GM21515 (cell line): Measurements from ENCODE around the gene GKAP1.
"Not testable (repeated sequence)": the region's sequence is repeated elsewhere in the genome, so short reads cannot be mapped to it uniquely, and the experiment has no call there.

Source experiments
- ATAC-seq: cut with Tn5 transposase; IDR thresholded peaks from one replicate; pipeline ENCODE4 v1.9.1; 2021; ENCODE audit not compliant: unreplicated experiment

The GKAP1 gene

GRCh38 chr9:83733739-83734138, 83.8 kb downstream of the GKAP1 start:
- ATAC-seq: no peak

DNA sequence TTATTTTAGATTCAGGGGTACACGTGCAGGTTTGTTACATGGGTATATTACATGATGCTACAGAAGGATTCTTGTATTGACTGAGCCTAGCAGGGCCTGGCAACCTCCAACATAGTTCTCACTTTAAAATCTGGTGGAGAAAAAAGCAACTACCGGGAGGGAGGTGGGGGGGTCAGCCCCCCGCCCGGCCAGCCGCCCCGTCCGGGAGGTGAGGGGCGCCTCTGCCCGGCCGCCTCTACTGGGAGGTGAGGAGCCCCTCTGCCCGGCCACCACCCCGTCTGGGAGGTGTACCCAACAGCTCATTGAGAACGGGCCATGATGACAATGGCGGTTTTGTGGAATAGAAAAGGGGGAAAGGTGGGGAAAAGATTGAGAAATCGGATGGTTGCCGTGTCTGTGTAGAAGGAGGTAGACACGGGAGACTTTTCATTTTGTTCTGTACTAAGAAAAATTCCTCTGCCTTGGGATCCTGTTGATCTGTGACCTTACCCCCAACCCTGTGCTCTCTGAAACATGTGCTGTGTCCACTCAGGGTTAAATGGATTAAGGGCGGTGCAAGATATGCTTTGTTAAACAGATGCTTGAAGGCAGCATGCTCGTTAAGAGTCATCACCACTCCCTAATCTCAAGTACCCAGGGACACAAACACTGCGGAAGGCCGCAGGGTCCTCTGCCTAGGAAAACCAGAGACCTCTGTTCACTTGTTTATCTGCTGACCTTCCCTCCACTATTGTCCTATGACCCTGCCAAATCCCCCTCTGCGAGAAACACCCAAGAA, 88.8 kb downstream of the GKAP1 start:
- not testable (repeated sequence) for ATAC-seq

GRCh38 chr9:83724436-83724835, 93.1 kb downstream of the GKAP1 start:
- no peak for ATAC-seq

- ATAC-seq: no peak
Observed at GRCh38 chr9:83722726-83723495, 94.7 kb downstream of the GKAP1 start.

DNA sequence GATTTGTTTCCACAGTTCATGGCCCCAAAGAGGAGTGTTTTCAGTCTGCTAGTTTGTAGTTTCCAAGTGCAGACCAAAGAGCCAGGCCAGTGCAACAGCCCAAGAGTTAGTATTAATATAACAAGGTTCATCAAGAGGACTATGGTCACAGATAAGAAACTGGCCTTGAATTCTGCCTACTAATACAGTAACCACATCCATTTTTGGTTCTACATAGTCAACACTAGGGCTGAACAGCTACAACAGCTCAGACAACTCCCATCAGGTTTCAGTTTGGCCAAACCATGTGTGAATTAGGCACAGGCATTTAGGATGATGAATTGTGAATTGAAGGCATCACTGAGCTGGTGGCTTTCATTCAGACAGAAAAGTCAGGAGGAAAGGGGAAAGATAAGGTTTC, 96.1 kb downstream of the GKAP1 start:
- no peak for ATAC-seq

DNA sequence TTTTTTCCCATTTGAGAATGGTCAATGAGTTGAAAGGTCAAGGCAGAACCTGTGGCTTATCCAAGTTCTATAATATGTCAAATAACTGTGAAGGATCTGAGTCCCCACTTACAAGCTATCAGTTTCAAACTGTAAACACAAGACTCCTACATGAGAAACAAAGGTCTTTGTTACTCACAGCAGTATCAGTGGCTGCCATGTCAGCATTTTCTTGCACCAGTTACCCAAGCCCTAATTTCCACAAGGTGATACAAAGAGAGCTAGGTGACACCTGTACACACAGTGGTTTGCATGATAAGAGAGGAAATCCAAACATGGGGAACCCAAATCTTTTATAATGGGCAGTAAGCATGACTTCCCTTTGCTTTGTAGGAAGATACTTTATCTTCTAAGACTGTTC, 101.8 kb downstream of the GKAP1 start:
- ATAC-seq: no peak

DNA sequence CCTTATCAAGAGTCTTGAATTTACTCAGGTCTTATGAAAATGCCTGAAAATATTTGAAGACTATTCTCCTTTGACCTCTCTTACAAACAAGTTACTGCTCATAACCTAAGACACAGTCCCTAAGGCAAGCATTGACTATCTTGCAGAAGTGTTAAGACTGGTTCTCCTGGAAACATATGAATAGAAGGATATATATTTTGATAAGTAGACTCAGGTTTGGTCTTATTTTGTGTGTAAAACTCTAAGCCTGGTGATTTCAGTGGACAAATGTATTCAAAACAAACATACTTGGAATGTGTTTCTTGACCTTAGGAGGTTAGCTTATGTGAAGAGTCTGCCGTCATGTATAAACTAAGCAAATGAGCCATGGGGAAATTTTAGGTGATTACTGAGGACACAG, 102.3 kb downstream of the GKAP1 start:
- ATAC-seq: no peak

DNA sequence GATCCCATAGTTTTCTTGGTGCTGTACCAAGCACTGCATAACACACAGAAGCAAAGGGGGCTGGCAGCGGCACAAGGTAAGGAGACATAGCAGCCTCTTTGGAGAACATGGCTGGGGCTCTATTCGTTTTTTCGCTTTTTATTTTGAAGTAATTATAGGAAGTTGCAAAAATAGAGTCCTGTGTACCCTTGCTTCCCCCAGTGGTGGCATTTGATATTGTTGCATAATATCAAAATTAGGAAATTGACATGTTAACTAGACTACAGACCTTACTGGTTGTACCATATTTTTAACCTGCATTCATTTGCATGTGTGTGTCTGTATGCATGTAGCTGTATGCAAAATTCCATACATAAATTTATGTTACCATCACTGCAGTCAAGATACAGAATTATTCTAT, 103.2 kb downstream of the GKAP1 start:
- no peak for ATAC-seq

DNA sequence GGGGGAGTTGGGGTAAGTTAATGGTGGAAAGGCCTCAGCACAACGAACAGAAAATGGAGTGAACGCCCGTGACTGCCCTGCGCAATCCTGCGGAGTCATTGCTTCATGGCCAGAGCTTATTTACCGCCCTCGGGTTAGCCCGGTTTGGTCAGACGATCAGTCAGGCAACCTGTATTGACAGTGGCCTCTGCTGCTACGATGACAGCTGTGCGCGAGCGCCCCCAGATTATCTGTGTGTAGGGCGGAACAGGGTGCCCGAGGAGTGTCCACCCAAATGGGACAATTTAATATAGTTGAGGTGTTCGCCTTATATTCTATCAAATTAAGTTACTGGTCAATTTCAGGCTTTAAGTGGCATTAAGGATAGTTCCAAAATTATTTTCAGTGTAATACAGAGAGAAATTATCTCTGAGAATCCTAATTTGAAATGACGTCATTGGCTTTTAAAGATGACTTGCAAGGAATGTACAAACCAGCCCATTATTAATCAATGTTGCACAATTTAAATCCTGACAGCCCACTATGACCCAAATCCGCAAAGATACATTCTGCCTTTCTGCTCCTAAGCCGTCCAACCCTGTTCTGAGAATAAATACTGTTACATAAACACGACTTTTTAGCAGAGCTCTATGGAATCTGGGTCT, 108.9 kb downstream of the GKAP1 start:
- ATAC-seq: peak; percentile 55

- peak; percentile 75 for ATAC-seq
Observed at GRCh38 chr9:83707768-83708514, 109.6 kb downstream of the GKAP1 start, which contains the start of gene UBQLN1. Gene UBQLN1 (minus strand): TSS chr9:83707958. CDS start chr9:83707679, 279 bp downstream.

- ATAC-seq: peak; percentile 45
Observed at GRCh38 chr9:83707518-83707767, 110.1 kb downstream of the GKAP1 start.

GRCh38 chr9:83706676-83707517, 110.7 kb downstream of the GKAP1 start:
- ATAC-seq: peak; percentile 13

DNA sequence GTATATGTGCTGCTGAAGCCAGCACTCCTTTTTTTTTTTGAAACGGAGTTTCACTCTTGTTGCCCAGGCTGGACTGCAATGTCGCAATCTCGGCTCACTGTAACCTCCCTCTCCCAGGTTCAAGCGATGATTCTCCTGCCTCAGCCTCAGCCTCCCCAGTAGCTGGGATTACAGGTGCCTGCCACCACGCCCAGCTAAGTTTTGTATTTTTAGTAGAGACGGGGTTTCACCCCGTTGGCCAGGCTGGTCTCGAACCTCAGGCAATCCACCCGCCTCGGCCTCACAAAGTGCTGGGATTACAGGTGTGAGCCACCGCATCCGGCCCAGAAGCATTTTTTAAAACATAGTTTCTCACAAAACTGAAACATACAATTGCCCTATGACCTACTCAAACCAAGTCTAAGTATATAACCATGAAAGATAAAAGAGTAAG, 112.3 kb downstream of the GKAP1 start:
- not testable (repeated sequence) for ATAC-seq

GRCh38 chr9:83701769-83702168, 115.8 kb downstream of the GKAP1 start:
- ATAC-seq: no peak

DNA sequence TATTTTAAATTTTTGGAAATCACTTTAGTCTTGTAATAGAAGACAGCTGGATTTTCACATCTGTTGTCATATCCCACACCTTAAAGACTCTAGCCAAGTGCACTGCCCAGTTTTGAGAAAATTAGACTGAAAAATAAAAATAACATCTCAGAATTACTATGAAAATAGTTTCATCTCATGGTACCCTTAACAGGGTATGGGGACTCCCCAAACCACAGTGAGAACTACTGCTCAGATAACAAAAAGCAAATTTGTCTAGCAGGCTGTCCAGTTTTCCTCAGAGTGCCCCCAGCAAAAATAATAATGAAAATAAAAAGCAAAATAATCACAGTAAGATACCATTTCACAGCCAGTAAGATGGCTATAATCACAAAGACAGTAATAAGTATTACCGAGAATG, 116.3 kb downstream of the GKAP1 start:
- ATAC-seq: no peak

GRCh38 chr9:83699615-83700014, 118.0 kb downstream of the GKAP1 start:
- ATAC-seq: no peak

- no peak for ATAC-seq
Observed at GRCh38 chr9:83698976-83699585, 118.5 kb downstream of the GKAP1 start.

- no peak for ATAC-seq
Observed at GRCh38 chr9:83691492-83691891, 126.1 kb downstream of the GKAP1 start.
